ENCODE measurements around the gene ATP2C1. TPM values are rescaled to one million over a fixed set of nuclear protein-coding genes. Genes with fewer than 3 reads are reported as not detected.
"Not testable (repeated sequence)": the region's sequence is repeated elsewhere in the genome, so short reads cannot be mapped to it uniquely, and the experiment has no call there.

Gene ATP2C1, protein sequence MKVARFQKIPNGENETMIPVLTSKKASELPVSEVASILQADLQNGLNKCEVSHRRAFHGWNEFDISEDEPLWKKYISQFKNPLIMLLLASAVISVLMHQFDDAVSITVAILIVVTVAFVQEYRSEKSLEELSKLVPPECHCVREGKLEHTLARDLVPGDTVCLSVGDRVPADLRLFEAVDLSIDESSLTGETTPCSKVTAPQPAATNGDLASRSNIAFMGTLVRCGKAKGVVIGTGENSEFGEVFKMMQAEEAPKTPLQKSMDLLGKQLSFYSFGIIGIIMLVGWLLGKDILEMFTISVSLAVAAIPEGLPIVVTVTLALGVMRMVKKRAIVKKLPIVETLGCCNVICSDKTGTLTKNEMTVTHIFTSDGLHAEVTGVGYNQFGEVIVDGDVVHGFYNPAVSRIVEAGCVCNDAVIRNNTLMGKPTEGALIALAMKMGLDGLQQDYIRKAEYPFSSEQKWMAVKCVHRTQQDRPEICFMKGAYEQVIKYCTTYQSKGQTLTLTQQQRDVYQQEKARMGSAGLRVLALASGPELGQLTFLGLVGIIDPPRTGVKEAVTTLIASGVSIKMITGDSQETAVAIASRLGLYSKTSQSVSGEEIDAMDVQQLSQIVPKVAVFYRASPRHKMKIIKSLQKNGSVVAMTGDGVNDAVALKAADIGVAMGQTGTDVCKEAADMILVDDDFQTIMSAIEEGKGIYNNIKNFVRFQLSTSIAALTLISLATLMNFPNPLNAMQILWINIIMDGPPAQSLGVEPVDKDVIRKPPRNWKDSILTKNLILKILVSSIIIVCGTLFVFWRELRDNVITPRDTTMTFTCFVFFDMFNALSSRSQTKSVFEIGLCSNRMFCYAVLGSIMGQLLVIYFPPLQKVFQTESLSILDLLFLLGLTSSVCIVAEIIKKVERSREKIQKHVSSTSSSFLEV
- total RNA-seq: 183 TPM

DNA sequence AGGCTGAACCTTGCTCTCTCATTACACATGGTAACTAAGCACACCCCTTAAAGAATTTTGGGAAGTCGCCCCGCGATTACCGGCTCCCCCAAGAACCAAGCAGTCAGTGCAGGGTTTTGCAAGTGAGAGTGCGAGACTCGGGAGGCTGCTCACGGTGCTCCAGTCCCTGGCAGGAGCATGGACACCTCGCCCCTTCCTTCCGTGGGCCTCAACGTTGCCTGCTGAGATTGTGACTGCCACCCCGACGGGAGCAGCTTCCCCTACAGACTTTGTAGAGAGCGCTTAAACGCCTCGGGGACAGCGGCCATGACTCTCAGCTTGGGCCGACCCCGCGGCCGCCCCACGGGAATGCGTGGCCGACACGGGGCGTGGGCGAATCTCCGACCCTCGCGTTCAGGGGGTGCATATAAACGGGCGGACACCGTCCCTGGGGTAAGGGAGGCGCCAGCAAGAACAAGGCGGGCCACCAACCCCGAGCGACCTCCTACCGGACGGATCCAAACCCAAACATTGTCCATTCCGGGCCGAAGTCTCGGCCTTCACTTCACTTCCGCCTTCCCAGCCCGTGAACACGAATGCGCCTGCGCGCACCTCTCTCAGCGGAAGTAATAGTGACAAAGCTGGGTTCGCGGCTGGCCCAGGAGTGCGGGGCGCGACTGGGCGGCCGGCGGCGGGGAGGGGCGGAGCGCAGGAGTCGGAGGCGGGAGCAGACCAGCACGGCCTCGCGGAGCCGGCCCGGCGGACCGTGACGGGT, at the start of gene ATP2C1:
Gene ATP2C1 (plus strand): TSS at position 709 of the 754 bp plus-strand sequence. CDS start 686 bp downstream, outside the sequence.
- peak; percentile 90 for DNase-seq

DNA sequence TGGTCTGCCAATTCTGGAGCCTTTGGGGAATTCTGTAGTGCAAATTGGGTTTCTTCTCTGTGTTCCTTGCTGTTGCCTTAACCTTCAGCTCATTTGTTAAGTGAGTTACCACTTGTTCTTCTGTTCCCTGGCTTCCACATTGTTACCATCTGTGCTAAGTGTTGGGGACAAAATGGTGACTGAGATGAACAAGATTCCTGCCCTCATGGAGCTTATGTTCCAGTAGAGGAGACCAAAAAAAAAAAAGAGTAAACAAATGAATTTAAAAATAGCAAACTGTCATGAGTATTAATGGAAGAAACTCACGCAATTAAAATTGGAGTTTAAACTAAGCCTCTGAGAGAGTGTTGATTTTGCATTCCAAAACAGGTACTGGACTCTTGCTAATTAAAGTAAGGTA, 49.4 kb upstream of the ATP2C1 start:
- no peak for DNase-seq

DNA sequence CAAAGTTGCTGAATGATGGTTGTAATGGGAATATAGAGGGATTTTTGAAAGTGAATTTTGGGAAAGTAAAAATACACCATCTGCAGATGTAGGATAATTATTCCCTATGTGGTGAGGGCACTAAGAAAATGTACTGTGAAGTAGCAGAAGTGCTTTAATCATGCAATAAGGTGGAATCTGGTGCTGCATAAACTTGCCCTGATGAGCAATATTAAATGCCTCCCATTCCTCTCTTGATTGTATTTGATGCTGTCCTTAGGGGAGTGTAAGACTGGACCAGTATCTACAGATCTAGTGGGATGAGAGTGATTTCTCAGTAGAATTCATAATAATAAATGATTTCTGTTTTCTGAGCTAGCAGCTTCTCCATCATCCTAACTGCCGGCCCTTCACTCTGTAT, 47.7 kb upstream of the ATP2C1 start:
- DNase-seq: no peak

DNA sequence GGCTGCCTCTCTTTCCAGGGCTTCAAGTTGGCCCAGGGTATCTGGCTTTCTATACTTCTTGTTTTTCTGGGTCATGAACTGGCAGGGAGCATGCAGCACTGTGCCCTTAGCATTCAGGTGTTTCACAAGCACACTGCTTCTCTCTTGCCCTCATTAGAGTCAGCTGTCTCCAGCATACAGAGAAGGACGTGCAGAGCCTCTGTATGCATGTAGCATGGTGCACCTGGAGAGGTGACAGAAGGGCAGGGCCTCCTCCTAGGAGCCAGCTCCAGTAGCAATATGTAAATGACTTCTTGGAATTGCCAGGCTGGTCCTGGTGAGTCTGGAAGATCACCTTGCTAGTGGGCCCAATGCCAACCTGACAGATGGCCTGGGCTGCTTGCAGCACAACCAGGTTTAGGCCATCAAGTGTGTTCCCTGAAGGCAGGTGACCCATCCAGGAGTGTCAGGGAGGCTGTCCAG, 44.8 kb upstream of the ATP2C1 start:
- peak; percentile 8 for DNase-seq

DNA sequence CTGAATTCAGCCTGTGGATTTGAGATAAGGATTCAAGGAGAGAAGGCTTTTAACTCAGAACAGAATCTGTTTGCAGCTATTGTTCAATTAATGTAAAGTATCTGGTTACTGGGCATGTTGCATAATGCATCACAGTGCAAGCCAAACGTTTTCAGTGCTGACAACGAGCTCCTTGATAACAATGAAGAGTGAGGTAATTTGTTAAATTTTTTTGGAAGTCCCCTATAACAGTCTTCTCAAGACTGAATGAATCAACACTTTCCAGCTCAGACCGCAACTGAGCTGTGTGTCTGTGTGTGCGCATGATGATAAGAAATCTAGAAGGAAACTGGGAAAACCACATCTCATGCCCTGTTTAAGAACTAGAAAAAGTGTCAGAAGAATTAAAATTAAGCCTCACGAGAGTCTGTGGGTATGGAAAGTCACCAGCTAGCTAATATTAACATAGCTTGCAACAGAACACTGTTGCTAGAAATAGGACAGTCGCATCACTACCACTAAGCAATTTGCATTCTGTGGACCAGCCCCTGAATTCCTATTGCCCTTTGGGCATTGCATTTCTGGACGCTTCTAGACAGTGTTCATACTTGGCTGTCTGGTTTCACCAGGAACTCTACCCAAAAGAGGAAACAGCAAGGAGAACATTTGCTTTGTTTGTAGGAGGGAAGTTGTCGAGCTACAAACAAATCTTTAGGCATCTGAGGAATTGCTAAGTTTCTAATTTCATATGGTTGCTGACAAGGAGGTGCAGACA, 43.7 kb upstream of the ATP2C1 start:
- DNase-seq: peak; percentile 7

DNA sequence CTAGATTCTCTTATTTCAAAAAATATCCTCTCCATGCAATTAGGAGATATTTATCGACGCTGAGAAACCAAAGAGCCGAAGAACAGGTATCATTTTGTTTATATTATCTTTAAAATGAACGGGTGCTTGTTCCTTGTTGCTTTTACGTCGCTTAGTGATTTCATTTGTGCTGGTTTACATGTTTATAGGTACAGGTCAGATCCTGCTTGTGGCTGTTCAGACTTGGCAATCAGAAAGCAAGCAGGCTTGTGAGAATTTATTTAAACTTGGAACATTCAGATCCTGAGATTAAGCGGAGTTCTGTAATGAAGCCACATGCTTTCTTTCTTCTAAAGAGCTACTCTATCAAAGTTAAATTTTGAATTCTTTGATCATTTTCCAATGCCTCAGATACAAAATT, 43.0 kb upstream of the ATP2C1 start:
- DNase-seq: no peak

DNA sequence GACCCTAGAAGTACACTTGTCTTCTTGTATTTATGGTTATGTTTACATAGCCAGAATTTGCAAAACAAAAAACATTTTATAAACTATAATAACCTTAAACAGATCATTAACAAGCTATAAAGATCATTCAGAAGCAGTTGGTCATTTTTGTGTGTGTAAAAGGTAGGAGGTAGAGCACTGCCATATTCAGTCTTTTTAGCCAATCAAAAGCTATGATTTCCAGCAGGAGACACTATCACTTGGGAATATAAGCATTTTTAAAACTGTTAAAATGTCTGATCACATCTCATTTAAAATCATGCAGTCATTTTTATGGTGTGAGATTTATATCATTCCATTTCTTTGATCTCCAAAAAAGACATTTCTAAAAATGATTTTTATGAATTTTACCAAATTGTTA, 42.6 kb upstream of the ATP2C1 start:
- no peak for DNase-seq

DNA sequence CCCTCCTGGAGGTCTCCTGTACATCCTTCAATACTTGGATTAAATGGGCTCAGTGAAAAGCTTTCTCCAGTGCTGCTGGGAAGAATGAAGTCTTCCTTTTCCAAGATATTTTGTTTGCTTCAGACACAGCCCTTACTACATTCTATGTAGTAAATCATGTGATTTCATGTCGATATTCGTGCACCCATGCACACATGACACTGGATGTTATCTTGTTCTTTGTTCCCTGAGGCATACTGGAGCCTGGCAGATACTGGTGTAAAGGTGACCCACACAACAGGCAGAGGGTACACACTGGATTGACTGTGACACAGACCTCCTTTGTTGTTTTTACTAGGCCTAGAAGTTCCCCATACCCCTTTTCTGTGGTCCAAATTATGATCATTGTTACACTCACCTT, 40.3 kb upstream of the ATP2C1 start:
- DNase-seq: no peak

DNA sequence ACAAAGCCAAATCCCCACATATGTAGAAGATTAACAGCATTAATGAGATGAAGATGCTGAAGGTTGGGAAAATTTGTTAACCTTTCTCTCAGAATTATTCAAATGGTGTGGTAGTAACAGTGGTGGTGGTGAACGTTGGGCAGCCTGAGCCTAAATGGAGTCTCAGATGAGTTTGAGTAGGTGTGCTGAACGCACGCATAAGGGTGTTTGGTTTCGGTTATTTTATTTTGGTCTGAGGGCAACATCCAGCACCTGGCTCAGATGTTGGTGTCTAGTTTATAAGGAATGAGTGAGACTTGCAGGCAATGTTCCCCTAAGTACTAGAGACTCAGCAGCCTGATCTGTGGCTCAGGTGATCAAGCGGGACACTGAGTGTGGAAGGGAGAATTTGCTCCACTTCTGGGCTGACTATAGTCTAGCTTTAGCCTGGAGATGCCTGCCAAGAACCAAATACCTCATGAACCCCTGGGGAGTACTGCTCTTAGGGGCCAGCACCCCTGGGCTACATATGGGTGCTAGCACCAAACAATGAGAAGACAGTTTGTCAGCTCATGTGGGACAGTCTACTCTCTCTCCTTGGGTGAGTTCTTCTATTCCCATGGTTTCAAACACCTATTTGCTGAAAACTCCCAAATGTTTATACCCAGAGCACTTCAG, 39.5 kb upstream of the ATP2C1 start:
- no peak for DNase-seq

DNA sequence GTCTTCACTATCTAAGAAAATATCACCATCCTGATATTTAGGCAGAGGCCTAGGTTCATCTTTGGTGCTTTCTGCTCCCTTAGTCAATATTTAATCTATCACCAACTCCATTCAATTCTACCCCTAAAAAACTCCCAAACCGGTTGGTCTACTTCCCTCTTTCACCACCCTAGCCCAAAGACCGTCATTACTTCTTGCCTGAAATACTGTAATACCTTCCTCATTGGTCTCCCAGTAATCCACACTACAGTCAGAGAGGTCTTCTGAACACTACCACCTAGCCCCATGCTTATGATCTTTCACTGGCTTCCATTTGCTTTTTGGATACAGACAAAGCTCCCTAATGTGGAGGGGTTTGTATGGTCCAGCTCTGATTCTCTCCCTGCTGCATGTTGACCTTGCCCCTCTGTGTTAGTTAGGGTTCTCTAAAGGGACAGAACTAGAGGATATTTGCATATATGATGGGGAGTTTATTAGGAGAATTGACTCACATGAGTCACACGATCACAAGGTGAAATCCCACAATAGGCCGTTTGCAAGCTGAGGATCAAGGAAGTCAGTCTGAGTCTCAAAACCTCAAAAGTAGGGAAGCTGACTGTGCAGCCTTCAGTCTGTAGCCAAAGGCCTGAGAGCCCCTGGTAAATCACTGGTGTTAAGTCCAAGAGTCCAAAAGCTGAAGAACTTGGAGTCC, 36.4 kb upstream of the ATP2C1 start:
- no peak for DNase-seq

DNA sequence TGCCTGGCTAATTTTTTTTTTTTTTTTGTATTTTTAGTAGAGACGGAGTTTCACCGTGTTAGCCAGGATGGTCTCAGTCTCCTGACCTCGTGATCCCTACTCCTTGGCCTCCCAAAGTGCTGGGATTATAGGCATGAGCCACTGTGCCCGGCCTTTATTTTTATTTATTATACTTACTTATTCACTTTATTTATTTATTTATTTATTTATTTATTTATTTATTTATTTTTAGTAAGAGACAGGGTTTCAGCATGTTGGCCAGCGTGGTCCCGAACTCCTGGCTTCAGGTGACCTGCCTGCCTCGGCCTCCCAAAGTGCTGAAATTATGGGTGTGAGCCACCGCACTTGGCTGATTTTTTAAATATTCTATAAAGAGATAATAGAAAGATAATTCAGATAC, 31.8 kb upstream of the ATP2C1 start:
- not testable (repeated sequence) for DNase-seq

DNA sequence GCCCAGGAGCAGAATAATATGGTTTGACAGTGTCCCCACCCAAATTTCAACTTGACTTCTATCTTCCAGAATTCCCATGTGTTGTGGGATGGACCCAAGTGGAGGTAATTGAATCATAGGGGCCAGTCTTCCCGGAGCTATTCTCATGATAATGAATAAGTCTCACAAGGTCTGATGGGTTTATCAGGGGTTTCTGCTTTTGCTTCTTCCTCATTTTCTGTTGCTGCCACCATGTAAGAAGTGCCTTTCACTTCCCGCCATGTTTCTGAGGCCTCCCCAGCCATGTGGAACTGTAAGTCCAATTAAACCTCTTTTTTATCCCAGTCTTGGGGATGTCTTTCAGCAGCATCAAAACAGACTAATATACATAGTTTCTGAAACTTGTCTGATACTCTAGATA, 28.4 kb upstream of the ATP2C1 start:
- no peak for DNase-seq

DNA sequence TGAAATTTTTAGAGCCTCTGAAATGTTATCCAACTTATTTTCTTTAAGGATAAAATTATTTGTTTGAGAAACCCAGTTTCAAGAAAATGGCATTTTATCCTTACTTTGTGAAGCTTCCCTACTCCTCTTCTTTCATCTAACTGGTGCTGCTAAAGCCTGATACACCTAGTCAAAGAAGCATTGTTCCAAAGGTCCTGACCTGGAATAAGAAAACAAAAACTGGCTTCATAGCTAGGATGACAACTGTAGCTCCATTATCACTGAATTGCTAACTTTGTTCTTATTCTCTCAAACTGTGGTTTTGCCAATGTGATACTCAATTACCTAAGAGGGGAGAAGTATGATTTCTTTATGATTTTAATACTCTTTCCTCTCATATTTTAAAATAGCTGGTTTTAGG, 27.6 kb upstream of the ATP2C1 start:
- no peak for DNase-seq

DNA sequence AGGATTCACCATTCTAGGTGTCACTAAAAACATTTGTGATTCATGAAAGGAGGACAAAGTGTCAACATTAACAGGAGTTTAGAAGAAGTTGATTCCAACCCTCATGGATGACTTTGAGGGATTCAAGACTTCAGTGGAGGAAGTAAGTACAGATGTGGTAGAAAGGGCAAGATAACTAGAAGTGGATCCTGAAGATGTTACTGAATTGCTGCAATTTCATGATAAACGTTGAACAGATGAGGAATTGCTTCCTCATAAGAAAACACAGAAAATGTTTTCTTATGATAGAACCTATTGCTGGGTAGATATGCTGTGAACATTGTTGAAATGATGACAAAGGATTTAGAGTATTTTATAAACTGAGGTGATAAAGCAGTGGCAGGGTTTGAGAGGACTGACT, 23.5 kb upstream of the ATP2C1 start:
- DNase-seq: no peak

DNA sequence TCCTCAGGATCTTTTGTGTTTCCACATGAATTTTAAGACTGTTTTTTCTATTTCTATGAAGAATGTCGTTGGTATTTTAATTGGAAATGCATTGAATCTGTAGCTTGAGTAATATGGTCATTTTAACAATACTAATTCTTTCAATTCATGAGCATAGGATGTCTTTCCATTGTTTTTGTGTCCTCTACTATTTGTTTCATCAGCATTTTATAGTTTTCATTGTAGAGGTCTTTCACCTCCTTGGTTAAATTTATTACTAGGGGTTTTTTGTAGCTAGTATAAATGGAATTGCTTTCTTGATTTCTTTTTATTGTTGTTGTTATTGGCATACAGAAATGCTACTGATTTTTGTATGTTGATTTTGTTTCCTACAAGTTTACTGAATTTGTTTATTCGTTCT, 17.3 kb upstream of the ATP2C1 start:
- no peak for DNase-seq

DNA sequence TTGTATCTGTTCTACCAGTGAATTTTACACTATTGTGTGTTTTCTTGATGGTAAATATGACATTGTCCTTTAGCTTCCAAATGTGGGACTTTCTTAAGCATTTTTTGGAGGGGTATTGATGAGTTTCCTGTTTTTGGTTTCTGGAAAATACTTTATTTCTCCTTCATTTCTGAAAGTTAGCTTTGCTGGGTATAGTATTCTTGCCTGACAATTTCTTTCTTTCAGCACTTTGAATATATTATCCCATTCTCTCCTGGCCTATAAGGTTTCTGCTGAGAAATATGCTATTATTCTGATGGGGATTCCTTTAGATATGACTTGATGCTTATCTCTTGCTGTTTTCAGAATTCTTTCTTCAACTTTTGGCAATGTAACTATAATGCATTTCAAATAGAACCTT, 15.4 kb upstream of the ATP2C1 start:
- DNase-seq: no peak

DNA sequence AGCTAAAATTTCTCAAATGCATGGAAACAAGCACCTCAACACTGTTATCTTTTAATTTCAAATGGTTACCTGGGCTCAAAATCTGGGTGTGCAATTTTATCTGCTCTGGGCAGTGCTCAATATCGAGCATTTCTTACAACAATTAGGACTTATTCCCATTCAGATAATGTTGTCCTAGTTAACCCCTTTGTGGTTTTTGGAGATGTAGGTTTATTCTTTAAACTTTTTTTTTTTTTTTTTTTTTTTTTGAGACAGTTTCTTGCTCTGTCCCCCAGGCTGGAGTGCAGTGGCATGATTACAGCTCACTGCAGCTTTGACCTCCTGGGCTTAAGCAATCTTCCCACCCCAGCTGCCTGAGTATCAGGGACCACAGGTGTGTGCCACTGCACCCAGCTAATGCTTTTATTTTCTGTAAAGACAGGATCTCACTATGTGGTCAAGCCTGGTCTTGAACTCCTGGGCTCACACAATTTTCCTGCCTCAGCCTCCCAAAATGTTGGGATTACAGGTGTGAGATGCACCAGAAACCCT, 4.4 kb upstream of the ATP2C1 start:
- DNase-seq: no peak

DNA sequence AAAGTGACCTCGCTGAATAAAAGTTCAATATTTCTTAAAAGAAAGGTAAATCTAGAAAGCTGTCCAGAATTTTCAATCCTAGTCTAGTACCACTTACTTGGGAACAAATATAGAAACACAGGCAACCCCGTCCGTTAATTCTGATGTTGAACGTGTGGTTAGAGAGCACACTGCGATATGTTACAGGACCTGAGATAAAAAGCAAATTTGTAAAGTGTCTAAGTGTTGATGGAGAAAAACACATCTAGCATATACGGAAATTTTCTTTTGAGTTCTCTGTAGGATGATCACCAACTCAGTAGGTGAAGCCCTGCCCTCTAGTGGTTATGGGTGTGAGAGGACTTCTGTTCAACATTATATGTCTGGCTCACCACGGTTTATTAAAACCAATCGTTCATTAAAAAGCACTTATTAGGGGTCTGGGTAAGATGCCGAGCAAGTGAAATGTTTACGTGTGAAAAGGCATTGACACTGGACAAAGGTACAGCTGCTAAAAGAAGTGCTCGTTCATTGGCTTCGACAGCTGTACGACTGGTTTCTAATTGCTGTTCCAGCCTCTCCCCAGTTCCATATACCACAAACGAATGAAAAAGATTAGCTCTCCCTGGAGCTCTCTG, 1.0 kb upstream of the ATP2C1 start:
- DNase-seq: peak; percentile 60

DNA sequence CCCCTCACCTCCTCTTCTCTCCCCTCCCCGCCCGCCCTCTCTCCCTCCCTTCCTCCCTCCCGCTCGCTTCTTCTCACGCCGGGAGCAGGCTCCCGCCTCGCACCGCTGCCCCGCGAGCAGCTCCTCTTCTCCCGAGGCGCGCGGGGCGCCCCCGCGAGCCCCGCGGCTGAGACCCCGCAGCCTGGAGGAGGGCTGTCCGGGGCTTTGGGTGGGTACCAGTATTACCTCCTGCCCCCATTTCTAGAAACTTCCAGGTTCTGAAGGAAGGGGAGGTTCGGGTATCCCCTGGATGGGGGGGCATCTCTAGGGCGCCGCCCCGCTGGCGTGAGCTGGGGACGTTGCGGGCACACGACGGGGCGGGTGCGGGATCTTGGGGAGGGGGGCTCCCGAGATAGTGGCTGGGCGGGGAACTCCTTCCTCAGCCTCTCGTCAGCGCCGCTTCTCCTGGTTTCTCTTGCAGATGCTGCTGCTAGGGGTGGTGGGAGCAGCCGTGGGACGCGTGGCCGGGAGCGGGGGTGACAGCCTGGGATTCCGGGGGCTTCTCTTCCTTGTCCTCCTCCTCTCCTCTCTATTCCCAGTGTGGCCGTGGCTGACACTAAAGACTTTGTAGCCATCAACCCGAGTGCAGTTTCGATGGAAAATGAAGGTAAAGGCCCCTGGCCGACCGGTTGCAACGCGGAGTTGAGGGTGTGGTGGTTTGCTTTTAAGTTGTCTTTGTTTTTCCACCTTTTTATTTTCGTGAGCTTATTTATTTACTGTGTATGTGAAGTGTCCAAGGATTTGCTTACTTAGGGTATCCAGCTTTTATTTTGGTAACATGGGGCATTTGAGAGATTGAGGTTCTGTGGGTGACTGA, 474 bp downstream of the ATP2C1 start:
- DNase-seq: peak; percentile 41

Measured in occipital lobe (tissue), 2 donors.